Nephron (organoid): ENCODE data around the gene PPM1J.
"Not testable (repeated sequence)": the region's sequence is repeated elsewhere in the genome, so short reads cannot be mapped to it uniquely, and the experiment has no call there.

ENCODE experiments used
- H3K27ac Mint-ChIP-seq, 3 experiments: 2 replicates each; pipeline ENCODE4 v1.8.0; 2020; ENCODE audit warnings: mixed read lengths in 3 of 3, mild to moderate bottlenecking in 2 of 3, moderate library complexity in 1 of 3
- H3K27me3 Mint-ChIP-seq: 2 replicates; pipeline ENCODE4 v1.8.0; 2021; ENCODE audit warnings: low read depth, mild to moderate bottlenecking, moderate library complexity, mixed read lengths
- H3K36me3 Mint-ChIP-seq: 2 replicates; pipeline ENCODE4 v1.8.0; 2020; ENCODE audit warnings: low read depth, mixed read lengths
- H3K4me1 Mint-ChIP-seq: 2 replicates; pipeline ENCODE4 v1.8.0; 2020; ENCODE audit warnings: mixed read lengths
- H3K4me3 Mint-ChIP-seq, 3 experiments: 2 replicates each; pipeline ENCODE4 v1.8.0; 2020; ENCODE audit warnings: mild to moderate bottlenecking in 3 of 3, mixed read lengths in 3 of 3, moderate library complexity in 2 of 3
- H3K9me3 Mint-ChIP-seq: 2 replicates; pipeline ENCODE4 v1.8.0; 2020; ENCODE audit warnings: mixed read lengths
- TF ChIP-seq, protein P1 (sequence below), 3 experiments: fragments of 200-600 bp; sonication (generic); IDR thresholded peaks; one replicate each; pipeline ENCODE4 v1.5.0; 2021; ENCODE audit warnings: antibody characterized with exemption in 3 of 3; ENCODE audit not compliant: unreplicated experiment in 3 of 3

PPM1J gene

GRCh38 chr1:112722601-112723510, 7.7 kb upstream of the PPM1J start:
- TF ChIP-seq, protein P1, sequence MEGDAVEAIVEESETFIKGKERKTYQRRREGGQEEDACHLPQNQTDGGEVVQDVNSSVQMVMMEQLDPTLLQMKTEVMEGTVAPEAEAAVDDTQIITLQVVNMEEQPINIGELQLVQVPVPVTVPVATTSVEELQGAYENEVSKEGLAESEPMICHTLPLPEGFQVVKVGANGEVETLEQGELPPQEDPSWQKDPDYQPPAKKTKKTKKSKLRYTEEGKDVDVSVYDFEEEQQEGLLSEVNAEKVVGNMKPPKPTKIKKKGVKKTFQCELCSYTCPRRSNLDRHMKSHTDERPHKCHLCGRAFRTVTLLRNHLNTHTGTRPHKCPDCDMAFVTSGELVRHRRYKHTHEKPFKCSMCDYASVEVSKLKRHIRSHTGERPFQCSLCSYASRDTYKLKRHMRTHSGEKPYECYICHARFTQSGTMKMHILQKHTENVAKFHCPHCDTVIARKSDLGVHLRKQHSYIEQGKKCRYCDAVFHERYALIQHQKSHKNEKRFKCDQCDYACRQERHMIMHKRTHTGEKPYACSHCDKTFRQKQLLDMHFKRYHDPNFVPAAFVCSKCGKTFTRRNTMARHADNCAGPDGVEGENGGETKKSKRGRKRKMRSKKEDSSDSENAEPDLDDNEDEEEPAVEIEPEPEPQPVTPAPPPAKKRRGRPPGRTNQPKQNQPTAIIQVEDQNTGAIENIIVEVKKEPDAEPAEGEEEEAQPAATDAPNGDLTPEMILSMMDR (IDR thresholded peaks at IDR 0.05; ENCODE audit: unreplicated experiment in 3 of 3), result no peak
- Mint-ChIP-seq H3K27ac (peak overlapping the region; percentile 78 to 85 (median 81)), H3K4me3 (peak overlapping the region; percentile 81 to 85 (median 82)), H3K4me1 (peaks cover 29% of the 10 kb centered on the region), H3K9me3 (no peaks in the 10 kb centered on the region), H3K36me3 (no peaks in the 10 kb centered on the region), H3K27me3 (peaks cover 18% of the 10 kb centered on the region)

GRCh38 chr1:112721966-112722524, 6.9 kb upstream of the PPM1J start:
- Mint-ChIP-seq H3K36me3 (no peaks in the 10 kb centered on the region), H3K27ac (peak overlapping the region; percentile 78 to 85 (median 81))

GRCh38 chr1:112721294-112721693, 6.2 kb upstream of the PPM1J start:
- H3K27ac Mint-ChIP-seq, result peak overlapping the region in 2 of 3 experiments; percentile 69 to 85
- peaks cover 37% of the 10 kb centered on the region for H3K4me1 Mint-ChIP-seq
- H3K27me3 Mint-ChIP-seq, result peaks cover 26% of the 10 kb centered on the region
- not testable (repeated sequence) for H3K36me3 Mint-ChIP-seq, H3K9me3 Mint-ChIP-seq
- peak overlapping the region in 1 of 3 experiments; percentile 20 for H3K4me3 Mint-ChIP-seq

More at GRCh38 chr1:112721966-112722524, 6.9 kb upstream of the PPM1J start:
- peaks cover 19% of the 10 kb centered on the region for H3K27me3 Mint-ChIP-seq
- peak overlapping the region; percentile 81 to 85 (median 82) for H3K4me3 Mint-ChIP-seq
- H3K4me1 Mint-ChIP-seq, result peaks cover 29% of the 10 kb centered on the region
- no peaks in the 10 kb centered on the region for H3K9me3 Mint-ChIP-seq
- TF ChIP-seq, protein P1 (IDR thresholded peaks at IDR 0.05; ENCODE audit: unreplicated experiment in 3 of 3), result no peak

- H3K4me3 Mint-ChIP-seq, result no peak overlapping the region
- H3K4me1 Mint-ChIP-seq, result peaks cover 42% of the 10 kb centered on the region
- no peaks in the 10 kb centered on the region for H3K9me3 Mint-ChIP-seq
- TF ChIP-seq, protein P1 (IDR thresholded peaks at IDR 0.05; ENCODE audit: unreplicated experiment in 3 of 3), result no peak
- H3K27me3 Mint-ChIP-seq, result peaks cover 28% of the 10 kb centered on the region
- no peak overlapping the region for H3K27ac Mint-ChIP-seq
- no peaks in the 10 kb centered on the region for H3K36me3 Mint-ChIP-seq
Observed at GRCh38 chr1:112720800-112721199, 5.7 kb upstream of the PPM1J start.

DNA sequence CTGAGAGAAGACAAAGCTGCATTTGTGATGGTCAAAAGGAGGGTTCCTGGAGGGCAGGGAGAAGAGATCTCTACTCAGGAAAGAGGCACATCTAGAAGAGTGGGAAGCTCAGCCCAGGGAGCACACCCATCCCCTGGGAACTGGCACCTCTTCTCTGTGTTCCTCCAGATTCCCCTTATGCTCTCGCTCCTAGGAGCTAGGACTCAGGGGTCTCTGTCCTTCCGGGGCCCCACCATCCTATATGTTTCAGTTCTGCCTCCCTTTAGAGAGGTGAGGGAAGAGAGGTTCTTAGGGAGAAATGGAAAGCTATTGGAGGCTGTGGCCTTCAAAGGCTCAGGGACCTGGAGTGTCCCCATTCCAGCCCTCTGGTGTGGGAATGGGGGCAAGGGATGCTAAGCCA, 4.6 kb upstream of the PPM1J start:
- Mint-ChIP-seq H3K27ac (peak overlapping the region in 1 of 3 experiments; percentile 43), H3K27me3 (peaks cover 28% of the 10 kb centered on the region), H3K9me3 (no peaks in the 10 kb centered on the region), H3K4me3 (no peak overlapping the region), H3K4me1 (peaks cover 44% of the 10 kb centered on the region), H3K36me3 (no peaks in the 10 kb centered on the region)
- TF ChIP-seq, protein P1 (IDR thresholded peaks at IDR 0.05; ENCODE audit: unreplicated experiment in 3 of 3), result no peak

GRCh38 chr1:112718691-112719418, 3.7 kb upstream of the PPM1J start:
- peak overlapping the region in 2 of 3 experiments; percentile 37 to 43 for H3K27ac Mint-ChIP-seq
- H3K27me3 Mint-ChIP-seq, result peaks cover 35% of the 10 kb centered on the region

More at GRCh38 chr1:112718691-112719418, 3.7 kb upstream of the PPM1J start:
- Mint-ChIP-seq H3K4me1 (peaks cover 47% of the 10 kb centered on the region), H3K4me3 (peak overlapping the region; percentile 10 to 60 (median 55)), H3K9me3 (no peaks in the 10 kb centered on the region), H3K36me3 (no peaks in the 10 kb centered on the region)
- TF ChIP-seq, protein P1 (IDR thresholded peaks at IDR 0.05; ENCODE audit: unreplicated experiment in 3 of 3), result peak; percentile 79 to 93 (median 84)
